Ammon's horn (tissue), 1 donor: Measurements from ENCODE around the gene CYP4F3.
"Not testable (repeated sequence)": the region's sequence is repeated elsewhere in the genome, so short reads cannot be mapped to it uniquely, and the experiment has no call there.

Source experiments
- DNase-seq: peaks from one replicate; pipeline ENCODE4 v3.0.0-alpha.2; 2016; ENCODE audit warnings: low spot score

The CYP4F3 gene

GRCh38 chr19:15669891-15670290 lies 29.2 kb downstream of the CYP4F3 start:
- DNase-seq: peak; percentile 15

DNA sequence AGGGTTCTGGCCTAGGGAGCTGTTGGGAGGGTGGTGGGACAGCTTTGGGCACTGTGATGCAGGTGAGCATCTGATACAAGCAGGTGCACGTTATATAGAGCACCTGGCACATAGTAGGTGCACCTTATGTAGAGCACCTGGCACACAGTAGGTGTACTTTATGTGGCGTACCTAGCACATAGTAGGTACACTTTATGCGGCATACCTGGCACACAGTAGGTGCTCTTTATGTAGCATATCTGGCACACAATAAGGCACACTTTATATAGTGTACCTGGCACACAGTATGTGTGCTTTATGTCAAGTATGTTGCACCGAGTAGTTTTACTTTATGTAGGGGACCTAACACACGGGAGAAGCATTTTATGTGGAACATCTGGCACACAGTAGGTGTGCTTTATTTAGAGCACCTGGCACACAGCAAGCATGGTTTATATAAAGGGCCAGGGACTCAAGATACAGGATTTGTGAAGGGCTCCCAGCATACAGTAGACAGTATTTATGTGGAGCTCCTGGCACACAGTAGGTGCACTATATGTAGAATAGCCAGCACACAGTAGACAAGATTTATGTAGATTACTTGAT lies 30.6 kb downstream of the CYP4F3 start:
- DNase-seq: no peak

GRCh38 chr19:15671891-15672579 lies 31.3 kb downstream of the CYP4F3 start:
- DNase-seq: no peak

DNA sequence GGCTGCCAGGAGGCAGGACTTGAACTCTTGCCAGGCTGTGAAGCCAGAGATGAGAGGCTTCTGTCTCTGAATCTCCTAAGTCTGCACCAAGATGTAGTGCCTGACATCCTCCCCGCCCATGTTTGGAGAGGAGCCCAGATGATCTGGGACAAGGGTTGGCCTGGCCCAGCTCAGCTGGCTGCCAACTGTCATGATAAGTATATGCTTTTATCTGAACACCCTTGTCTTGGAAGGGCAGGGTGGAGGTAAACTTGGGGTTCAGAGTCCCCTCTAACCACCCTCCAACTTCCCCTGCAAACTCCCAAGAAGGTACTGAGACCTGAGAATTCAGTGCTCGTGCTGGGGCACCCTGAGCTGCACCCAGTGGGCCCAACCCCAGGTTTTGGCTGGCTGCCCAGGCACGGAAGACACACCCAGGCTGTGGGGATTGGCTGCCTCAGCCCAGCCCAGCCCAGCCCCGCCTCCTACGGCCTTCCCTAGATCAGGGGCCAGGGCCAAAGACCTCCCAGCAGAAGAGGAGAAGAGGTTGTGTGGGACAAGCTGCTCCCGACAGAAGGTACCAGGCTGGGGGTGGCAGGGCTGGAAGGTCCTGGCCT lies 32.0 kb downstream of the CYP4F3 start, which contains the start of gene CYP4F12:
Gene CYP4F12 (plus strand): TSS at position 508 of the 596 bp plus-strand sequence. CDS start 443 bp downstream, outside the sequence.
- peak; percentile 7 for DNase-seq

- DNase-seq: no peak
These were observed 32.5 kb downstream of the CYP4F3 start for GRCh38 chr19:15673176-15673654.

DNA sequence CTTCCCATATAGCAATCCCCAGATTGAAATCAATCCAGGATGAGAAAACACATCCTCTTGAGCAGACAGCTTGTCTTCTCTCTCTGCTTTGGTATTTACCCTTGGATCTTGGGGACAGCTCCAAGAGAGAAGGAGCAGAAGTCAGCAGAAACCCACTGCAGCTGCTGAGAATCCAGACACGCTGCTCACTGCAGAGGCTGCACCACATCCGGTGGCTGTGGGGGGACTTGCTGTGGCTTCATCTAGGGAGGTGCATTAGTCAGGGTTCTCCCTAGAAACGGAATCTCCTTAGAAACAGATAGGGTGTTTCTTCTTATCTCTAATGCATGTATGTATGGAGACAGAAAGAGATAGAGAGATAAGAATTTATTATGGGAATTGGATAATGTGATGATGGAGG lies 34.9 kb downstream of the CYP4F3 start:
- no peak for DNase-seq

DNA sequence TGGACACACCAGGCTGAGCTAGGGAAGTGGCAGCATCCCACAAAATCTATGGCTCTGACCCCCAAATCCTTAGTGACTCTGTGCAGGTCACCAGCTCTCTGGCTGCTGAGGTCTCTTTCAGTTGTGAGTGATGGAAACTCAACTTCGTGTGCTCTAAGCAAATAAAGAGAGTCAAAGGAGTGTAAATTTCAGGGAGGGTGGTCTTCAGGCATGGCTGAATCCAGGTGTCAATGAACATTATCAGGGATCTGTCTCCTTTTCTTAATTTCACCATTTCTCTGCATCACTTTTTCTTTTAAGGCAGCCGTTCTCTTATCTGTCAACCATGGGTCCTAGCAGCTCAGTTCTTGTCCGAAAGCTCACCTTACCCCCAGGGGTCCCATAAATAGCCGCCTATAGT lies 38.4 kb downstream of the CYP4F3 start:
- DNase-seq: no peak

DNA sequence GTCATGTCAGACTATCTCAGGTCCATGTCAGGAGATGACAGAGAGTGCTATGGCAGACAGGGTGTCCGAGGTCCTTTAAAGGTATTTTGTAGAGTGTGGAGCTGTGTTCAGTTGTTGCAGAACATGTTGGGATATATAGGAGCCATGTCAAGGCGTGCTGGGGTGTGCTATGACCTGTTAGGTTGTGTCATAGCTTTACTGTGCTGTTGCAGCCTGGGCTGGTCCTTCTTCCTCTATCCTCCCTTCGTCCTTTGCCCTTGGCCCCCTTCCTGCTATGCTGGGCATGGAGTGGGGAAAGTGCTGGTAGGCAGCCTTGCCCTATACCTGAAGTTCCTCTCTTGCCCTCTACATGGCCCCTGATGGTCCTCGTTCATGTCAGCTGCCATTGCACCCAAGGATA lies 39.2 kb downstream of the CYP4F3 start:
- not testable (repeated sequence) for DNase-seq

GRCh38 chr19:15680478-15681322 lies 40.0 kb downstream of the CYP4F3 start:
- no peak for DNase-seq

GRCh38 chr19:15683411-15683810 lies 42.7 kb downstream of the CYP4F3 start:
- no peak for DNase-seq

DNA sequence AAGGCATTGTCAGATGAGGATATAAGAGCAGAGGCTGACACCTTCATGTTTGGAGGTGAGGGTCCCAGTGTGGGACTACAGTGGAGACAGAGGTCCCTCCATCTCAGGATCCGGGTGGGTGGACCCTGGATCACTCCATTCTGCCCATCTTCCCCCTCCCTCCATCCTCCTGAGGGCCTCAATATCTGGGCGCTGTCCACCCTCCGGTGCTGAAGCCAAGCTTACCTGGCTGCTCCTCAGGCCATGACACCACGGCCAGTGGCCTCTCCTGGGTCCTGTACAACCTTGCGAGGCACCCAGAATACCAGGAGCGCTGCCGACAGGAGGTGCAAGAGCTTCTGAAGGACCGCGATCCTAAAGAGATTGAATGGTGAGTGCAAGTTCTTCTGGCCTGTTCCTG lies 44.1 kb downstream of the CYP4F3 start:
- DNase-seq: no peak

DNA sequence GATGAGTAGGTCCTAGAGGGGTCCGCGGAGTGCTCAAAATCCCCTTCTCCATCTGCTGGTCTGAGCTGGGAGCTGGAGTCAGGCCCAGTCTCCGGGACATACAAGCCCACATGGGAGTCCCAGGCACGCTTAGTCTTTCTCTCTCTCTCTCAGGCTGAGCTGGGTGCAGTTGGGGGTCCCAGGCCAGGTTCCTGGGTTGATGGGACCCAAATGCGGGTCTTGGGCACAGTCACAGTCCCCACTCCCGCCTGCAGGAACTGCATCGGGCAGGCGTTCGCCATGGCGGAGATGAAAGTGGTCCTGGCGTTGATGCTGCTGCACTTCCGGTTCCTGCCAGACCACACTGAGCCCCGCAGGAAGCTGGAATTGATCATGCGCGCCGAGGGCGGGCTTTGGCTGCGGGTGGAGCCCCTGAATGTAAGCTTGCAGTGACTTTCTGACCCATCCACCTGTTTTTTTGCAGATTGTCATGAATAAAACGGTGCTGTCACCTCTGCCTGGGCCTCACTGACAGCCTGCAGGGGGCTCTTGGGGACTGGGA lies 56.0 kb downstream of the CYP4F3 start:
- DNase-seq: no peak

- no peak for DNase-seq
These were observed 61.2 kb downstream of the CYP4F3 start for GRCh38 chr19:15701757-15702533.

DNA sequence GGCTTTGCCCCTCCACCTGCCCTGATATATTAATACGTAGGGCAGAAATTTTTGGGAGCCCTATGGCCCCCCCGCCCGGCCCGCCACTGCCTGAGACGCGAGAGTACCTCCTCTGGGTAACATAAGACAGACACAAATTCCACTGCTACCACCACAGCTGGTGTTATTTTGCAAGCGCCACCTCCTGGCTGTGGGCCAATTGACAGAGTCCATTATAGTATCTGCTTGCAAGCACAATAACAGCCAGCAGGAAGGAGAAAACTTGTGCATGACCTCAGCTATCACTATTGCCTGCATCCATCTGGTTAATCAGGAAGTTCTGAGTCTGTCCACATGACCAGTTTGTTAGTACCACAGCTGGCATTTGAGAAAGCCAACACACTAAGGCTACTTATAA lies 61.8 kb downstream of the CYP4F3 start:
- peak; percentile 25 for DNase-seq
